Activated CD8-positive, alpha-beta memory T cell treated with anti-CD3 and anti-CD28 coated beads, Interleukin-2, amount 50 U/mL, for 24 hours (primary cell): Measurements from ENCODE around the gene NAA38.

Experiments
- DNase-seq: peaks from one replicate; pipeline ENCODE4 v3.0.0-alpha.2; 2020; ENCODE audit errors: extremely low read depth

Gene NAA38

GRCh38 chr17:7852919-7853690 lies 4.3 kb downstream of the NAA38 start:
- DNase-seq: no peak

GRCh38 chr17:7852262-7852670 lies 5.1 kb downstream of the NAA38 start:
- DNase-seq: no peak

- DNase-seq: peak; percentile 80
These were observed 5.7 kb downstream of the NAA38 start for GRCh38 chr17:7851438-7852261.

- no peak for DNase-seq
These were observed 6.5 kb downstream of the NAA38 start for GRCh38 chr17:7850701-7851437.

DNA sequence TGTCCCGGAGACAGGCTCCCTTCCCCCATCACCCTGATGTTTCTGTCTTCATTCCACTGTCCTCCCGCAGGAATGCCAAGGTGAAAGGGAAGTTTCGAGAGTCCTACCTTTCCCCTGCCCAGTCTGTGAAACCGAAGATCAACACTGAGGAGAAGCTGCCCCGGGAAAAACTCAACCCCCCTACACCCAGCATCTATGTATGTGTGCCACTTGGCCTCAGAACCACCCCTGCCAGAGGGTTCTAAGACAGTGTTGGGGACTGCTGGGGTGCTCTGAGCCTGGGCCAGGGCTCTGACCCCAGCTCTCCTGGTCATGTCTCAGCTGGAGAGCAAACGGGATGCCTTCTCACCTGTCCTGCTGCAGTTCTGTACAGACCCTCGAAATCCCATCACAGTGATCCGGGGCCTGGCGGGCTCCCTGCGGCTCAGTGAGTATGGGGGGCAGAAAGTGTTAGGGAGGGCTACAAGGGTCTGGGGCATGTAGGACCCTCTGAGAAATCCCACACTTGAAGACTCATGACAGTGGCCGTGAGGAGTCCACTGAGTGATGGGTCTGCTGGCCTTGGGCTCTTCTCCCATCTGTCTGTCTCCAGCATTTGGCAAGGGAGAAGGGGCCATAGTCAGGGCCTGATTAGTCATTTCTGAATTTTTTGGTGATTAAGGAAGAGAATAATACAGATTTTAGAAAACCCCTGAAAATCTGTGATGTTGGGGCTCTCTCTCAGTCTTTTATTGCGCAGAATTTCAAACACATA lies 7.4 kb downstream of the NAA38 start:
- no peak for DNase-seq

GRCh38 chr17:7849130-7849750 lies 8.1 kb downstream of the NAA38 start:
- no peak for DNase-seq

GRCh38 chr17:7848739-7849129 lies 8.6 kb downstream of the NAA38 start:
- DNase-seq: no peak

DNA sequence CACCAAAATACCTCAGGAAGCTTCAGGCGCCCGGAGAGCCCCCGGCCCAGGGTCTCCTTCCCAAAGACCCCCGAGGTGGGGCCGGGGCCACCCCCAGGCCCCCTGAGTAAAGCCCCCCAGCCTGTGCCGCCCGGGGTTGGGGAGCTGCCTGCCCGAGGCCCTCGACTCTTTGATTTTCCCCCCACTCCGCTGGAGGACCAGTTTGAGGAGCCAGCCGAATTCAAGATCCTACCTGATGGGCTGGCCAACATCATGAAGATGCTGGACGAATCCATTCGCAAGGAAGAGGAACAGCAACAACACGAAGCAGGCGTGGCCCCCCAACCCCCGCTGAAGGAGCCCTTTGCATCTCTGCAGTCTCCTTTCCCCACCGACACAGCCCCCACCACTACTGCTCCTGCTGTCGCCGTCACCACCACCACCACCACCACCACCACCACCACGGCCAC lies 9.2 kb downstream of the NAA38 start:
- no peak for DNase-seq

DNA sequence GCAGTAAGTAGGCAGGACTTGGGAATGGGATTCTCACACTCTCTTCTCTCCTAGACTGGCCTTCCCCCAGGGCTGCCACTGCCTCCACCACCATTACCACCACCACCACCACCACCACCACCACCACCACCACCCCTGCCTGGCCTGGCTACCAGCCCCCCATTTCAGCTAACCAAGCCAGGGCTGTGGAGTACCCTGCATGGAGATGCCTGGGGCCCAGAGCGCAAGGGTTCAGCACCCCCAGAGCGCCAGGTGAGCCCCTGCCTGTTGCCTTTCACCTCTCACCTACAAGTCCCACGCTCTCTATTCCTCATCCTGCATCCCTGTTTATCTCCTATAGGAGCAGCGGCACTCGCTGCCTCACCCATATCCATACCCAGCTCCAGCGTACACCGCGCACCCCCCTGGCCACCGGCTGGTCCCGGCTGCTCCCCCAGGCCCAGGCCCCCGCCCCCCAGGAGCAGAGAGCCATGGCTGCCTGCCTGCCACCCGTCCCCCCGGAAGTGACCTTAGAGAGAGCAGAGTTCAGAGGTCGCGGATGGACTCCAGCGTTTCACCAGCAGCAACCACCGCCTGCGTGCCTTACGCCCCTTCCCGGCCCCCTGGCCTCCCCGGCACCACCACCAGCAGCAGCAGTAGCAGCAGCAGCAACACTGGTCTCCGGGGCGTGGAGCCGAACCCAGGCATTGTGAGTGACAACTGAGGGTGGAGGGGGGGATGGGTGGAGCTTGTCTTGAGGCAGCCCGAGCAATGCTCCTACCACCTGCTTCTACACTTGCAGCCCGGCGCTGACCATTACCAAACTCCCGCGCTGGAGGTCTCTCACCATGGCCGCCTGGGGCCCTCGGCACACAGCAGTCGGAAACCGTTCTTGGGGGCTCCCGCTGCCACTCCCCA lies 10.3 kb downstream of the NAA38 start:
- DNase-seq: no peak

- DNase-seq: no peak
These were observed 11.2 kb downstream of the NAA38 start for GRCh38 chr17:7846063-7846735.

DNA sequence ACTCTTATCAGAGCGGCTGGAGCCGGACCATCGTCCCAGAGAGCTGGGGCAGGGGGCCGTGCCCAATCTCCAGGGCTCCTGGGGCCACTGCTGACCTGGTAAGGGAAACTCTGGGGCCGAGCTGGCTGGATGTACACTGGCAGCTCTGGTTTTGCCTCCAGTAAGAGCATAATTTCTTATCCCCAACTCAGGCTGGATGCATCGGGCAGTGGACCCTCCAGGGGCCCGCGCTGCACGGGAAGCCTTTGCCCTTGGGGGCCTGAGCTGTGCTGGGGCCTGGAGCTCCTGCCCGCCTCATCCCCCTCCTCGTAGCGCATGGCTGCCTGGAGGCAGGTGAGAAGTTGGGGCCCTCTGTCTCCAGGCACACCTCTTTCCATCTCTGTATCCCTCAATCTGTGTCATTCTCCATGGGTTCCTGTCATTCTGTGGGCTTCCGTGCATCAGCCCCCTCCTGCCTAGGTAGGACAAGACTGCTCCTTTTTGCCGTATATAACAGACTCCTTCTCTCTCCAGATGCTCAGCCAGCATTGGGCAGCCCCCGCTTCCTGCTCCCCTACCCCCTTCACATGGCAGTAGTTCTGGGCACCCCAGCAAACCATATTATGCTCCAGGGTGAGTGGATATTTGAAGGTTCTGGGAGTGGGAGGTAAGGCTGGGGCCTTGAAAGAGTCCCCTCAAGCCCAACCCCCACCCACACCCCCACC lies 11.8 kb downstream of the NAA38 start:
- no peak for DNase-seq

GRCh38 chr17:7844292-7845154 lies 12.8 kb downstream of the NAA38 start:
- DNase-seq: peak; percentile 71

- peak; percentile 71 for DNase-seq
These were observed 13.6 kb downstream of the NAA38 start for GRCh38 chr17:7843536-7844291.

- no peak for DNase-seq
These were observed 14.2 kb downstream of the NAA38 start for GRCh38 chr17:7843257-7843535.

DNA sequence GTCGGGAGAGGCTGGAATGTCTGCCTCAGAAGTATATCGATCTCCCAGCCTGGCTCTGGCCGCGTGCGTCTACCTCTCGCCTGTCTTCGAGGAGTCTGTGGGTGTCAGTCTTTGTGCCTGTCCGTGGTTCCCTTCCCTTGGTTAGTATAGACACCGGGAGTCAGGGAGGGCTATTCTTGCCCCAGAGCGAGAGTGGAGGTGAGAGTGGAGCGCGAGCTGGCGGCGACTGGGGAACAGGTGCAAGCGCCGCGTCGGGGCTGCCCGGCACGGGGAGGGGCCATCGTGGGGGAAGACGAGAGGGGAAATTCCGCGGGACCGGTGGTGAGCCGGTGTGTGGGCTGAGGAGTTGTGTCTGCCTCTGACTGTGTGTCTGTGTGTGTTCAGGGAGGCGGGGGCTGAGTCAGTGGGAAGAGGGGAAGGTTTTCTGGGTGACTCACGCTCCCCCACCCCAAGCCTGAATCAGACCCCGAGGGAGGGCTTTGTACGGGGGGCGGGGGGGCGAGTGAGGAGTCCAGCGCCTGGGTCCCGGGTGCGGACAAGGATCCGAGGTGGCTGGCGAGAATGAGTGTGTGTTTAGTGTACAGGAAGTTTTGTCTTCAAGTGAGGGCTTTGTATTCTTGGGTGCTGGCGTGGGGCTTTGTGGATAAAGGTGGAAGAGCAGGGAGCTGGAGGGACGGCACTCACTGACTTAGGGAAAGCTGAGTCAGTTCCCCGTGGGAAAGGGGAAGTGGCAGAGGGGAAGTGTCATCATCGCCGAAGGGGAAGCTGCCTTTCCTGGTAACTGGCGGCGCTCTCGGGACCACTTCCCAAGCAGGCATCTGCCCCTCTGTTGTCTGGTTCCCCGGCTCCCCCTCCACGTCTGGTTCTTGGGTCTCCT lies 14.7 kb downstream of the NAA38 start:
- peak; percentile 93 for DNase-seq

GRCh38 chr17:7841915-7842379 lies 15.4 kb downstream of the NAA38 start:
- DNase-seq: peak; percentile 69
